ENCODE measurements around the gene DAPL1.

The DAPL1 gene, protein sequence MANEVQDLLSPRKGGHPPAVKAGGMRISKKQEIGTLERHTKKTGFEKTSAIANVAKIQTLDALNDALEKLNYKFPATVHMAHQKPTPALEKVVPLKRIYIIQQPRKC

DNA sequence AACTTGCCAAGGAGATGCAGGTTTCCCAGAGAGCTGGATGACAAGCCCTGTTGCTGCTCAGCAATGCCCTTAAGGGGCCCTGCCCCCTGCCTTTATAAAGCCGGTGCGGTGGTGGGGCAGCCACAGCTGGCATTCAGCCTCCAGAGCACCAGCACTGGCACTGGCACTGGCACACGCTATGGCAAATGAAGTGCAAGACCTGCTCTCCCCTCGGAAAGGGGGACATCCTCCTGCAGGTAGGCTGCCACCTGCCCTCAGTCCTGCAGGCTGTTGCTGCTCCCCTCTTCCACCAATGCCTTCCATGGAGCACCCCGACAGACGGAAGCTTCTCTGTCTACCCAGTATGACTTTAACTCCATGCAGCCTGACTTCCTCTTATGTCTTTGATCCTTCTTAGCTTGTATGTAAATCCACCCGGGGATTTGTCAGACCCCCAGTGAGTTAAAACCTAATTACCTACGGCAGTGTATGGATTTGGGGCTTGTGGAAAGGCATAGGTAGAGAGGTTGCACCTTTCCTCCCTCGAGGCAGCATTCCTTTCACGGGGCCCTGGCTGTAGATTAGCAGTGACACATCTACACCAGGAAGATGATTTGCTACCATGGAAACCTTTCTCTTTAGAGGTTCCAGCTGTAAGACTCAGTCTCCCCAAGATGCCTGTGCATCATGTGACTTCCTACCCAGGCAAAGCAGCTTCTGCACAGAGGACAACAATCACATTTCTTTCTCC lies at the start of gene DAPL1:
Gene DAPL1 (plus strand): TSS at position 123 of the 730 bp plus-strand sequence. CDS start 56 bp downstream, at position 179.
- FAIRE-seq (no peak), DNase-seq (ENCODE audit: insufficient read length, low spot score) (peak; percentile 33)
- TF ChIP-seq, protein P1, sequence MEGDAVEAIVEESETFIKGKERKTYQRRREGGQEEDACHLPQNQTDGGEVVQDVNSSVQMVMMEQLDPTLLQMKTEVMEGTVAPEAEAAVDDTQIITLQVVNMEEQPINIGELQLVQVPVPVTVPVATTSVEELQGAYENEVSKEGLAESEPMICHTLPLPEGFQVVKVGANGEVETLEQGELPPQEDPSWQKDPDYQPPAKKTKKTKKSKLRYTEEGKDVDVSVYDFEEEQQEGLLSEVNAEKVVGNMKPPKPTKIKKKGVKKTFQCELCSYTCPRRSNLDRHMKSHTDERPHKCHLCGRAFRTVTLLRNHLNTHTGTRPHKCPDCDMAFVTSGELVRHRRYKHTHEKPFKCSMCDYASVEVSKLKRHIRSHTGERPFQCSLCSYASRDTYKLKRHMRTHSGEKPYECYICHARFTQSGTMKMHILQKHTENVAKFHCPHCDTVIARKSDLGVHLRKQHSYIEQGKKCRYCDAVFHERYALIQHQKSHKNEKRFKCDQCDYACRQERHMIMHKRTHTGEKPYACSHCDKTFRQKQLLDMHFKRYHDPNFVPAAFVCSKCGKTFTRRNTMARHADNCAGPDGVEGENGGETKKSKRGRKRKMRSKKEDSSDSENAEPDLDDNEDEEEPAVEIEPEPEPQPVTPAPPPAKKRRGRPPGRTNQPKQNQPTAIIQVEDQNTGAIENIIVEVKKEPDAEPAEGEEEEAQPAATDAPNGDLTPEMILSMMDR (IDR thresholded peaks at IDR 0.05; ENCODE audit: insufficient read depth, missing control alignments), result no peak

DNA sequence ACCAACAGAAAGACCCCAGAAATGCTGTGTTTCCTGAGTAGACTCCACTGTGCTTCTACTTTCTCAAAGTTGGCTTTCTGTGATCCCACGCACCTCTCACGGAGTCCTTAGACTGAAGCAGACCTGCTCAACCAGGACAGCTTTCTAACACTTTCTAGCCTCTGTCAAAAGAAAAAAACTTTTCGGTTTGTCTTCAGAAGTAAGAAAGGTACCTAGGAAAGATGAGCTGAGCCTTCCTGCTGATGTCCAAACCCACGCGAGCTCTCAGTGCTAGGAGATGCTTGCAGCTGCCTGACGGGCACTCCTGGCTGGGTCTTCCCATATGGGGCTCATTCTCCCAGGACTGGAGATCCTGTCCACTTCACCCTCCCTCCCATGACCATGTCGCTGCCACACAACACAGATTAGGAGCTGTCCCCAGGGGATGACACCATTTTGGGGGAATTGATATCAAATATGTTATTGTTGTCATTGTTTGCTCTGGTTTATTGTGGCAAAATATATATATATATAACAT lies 49.2 kb upstream of the DAPL1 start:
- TF ChIP-seq, protein P1 (IDR thresholded peaks at IDR 0.05; ENCODE audit: insufficient read depth, missing control alignments), result no peak
- DNase-seq (ENCODE audit: insufficient read length, low spot score) (no peak), FAIRE-seq (no peak)

DNA sequence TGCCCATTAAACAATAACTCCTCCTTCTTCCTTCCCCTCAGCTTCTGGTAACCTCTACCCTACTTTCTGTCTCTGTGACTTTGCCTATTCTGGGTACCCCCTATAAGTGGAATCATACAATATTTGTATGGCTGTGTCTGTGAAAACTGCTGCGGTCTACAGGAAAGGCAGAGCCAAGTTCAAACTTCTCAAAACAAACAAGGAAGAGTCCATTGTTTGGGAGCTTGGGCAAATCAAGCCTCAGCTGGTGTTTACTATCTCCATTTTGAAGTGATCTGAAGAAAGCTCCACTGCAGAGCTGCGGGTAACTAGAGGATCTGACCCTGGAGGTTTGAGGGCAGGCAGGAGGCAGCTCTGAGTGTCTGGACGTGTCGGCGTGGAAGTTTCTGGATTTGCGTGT lies 48.6 kb upstream of the DAPL1 start:
- TF ChIP-seq, protein P1 (IDR thresholded peaks at IDR 0.05; ENCODE audit: insufficient read depth, missing control alignments), result no peak
- DNase-seq (ENCODE audit: insufficient read length, low spot score) (no peak), FAIRE-seq (no peak)

DNA sequence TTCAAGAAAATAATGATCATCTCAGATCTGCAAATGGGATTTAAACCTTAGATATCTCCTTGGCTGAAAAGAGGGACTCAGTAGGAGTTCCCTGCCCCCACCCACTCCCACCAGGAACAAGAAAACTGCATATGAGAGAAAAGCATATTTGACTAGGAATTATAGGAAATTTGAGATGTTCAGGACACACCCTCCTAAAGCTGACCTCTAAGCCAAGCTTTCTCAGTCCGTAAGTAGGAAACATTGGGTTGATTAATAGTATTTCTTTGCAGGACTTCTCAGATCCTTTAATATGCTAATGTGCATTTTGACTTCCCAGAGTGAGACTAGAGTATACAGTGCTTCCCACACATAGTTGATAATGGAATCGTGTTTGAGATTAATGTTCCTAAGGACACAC lies 47.8 kb upstream of the DAPL1 start:
- FAIRE-seq (no peak), DNase-seq (ENCODE audit: insufficient read length, low spot score) (no peak)
- TF ChIP-seq, protein P1 (IDR thresholded peaks at IDR 0.05; ENCODE audit: insufficient read depth, missing control alignments), result no peak

DNA sequence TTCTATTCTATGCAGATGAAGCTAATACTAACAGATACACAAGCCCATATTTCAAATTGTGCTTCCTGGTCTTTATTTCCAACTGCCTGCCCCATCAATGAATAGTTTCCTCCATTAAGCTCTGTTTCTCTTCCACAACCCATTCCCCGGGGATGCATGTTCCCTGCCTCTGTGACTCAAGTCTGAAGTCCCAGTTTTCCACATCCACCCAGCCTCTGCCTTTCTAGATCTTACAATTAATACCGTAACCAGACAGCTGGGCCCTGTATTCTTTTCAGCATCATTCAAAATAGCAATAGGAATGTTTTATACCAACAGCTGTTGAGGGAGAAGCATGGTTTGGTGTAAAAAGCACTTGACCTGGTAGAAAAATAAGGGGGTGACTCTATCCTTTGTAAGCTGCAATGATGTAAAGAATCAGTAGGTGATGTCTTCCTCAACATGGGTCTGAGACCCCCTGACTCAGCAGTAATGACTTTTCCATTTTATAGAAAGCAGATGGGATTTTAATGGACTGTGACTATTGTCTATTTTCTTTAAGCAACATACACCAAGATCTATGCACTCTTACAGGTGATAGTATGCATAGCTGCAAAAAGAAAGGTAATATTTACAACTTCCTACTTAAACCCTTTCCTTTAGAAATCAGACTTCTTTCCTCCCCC lies 46.1 kb upstream of the DAPL1 start:
- TF ChIP-seq, protein P1 (IDR thresholded peaks at IDR 0.05; ENCODE audit: insufficient read depth, missing control alignments), result no peak
- FAIRE-seq, result no peak
- no peak for DNase-seq (ENCODE audit: insufficient read length, low spot score)

DNA sequence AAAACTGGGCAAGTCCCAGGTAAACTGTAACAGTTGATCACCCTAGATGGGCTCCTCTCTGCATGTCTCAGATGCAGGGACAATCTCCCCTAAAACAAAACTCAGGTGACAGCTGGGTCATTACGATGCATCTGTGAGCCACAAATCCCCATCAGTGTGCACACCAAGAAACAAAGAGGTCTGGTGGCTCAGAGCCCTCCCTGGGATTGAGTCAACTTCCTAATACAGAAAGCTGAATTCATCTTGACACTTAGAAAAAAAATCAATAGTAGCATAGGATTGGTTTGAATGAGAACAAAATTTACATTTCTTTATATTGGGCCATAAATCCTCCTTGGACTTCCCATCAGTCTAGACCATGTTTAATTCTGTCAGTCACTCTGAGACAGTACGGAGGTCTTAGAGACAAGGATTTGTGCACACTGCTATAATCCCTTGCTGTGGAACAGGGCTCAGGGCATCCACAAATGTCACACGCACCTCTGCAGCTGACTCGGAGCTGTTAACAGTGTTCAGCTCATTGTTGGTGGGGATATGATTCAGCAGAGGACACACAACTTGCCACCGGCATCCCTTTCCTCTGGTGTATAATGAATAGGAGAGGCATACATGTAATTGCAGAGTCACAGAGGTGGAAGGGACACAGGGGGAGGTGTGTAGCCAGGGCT lies 44.5 kb upstream of the DAPL1 start:
- no peak for DNase-seq (ENCODE audit: insufficient read length, low spot score)
- TF ChIP-seq, protein P1 (IDR thresholded peaks at IDR 0.05; ENCODE audit: insufficient read depth, missing control alignments), result no peak
- FAIRE-seq, result peak; percentile 61
